GM18867 (cell line): ENCODE results near the gene TUBGCP6.
"Not testable (repeated sequence)": the region's sequence is repeated elsewhere in the genome, so short reads cannot be mapped to it uniquely, and the experiment has no call there.

Experiments used
- ATAC-seq: cut with Tn5 transposase; IDR thresholded peaks from one replicate; pipeline ENCODE4 v1.9.1; 2021; ENCODE audit warnings: mild to moderate bottlenecking, moderate library complexity; ENCODE audit not compliant: unreplicated experiment

TUBGCP6 gene

GRCh38 chr22:50171965-50172421 lies 72.8 kb downstream of the TUBGCP6 start:
- no peak for ATAC-seq

- no peak for ATAC-seq
Observed at GRCh38 chr22:50171319-50171964, 73.4 kb downstream of the TUBGCP6 start.

GRCh38 chr22:50170453-50171318 lies 74.1 kb downstream of the TUBGCP6 start, which contains the start of gene PANX2:
Gene PANX2 (plus strand): TSS chr22:50170731. CDS start chr22:50170731, 0 bp downstream.
- ATAC-seq, result no peak

GRCh38 chr22:50169774-50170341 lies 75.0 kb downstream of the TUBGCP6 start:
- no peak for ATAC-seq

GRCh38 chr22:50169181-50169759 lies 75.6 kb downstream of the TUBGCP6 start:
- ATAC-seq, result no peak

- not testable (repeated sequence) for ATAC-seq
Observed at GRCh38 chr22:50168490-50169180, 76.2 kb downstream of the TUBGCP6 start.

- ATAC-seq, result no peak
Observed at GRCh38 chr22:50167689-50168489, 76.9 kb downstream of the TUBGCP6 start.
